Neural cell (in vitro differentiated cells): ENCODE measurements around the gene ANKIB1. TPM values are rescaled to one million over a fixed set of nuclear protein-coding genes. Genes with fewer than 3 reads are reported as not detected.

Experiments used
- H2AFZ ChIP-seq: fragments of 200-600, 300-800 bp; sonication (generic), shearing (Covaris generic); 2 replicates; pipeline ENCODE4 v1.6.0; 2014; ENCODE audit warnings: low read depth, mild to moderate bottlenecking, antibody characterized with exemption, low read length, moderate library complexity
- H3F3A ChIP-seq: fragments of 200-600 bp; shearing (Covaris generic); 2 replicates; pipeline ENCODE4 v1.6.1; 2016; ENCODE audit warnings: mild to moderate bottlenecking, moderate library complexity, mixed read lengths, antibody characterized with exemption, low read length; ENCODE audit not compliant: insufficient read depth, poor library complexity, severe bottlenecking
- H3K27ac ChIP-seq: fragments of 200-600, 300-800 bp; sonication (generic), shearing (Covaris generic); 2 replicates; pipeline ENCODE4 v1.5.1; 2014; ENCODE audit warnings: mild to moderate bottlenecking, low read length, moderate library complexity
- H3K27me3 ChIP-seq: fragments of 300-800, 200-600 bp; sonication (generic), shearing (Covaris generic); 2 replicates; pipeline ENCODE4 v1.6.0; 2014; ENCODE audit warnings: mild to moderate bottlenecking, low read depth, low read length, moderate library complexity; ENCODE audit not compliant: insufficient read depth
- H3K36me3 ChIP-seq: fragments of 300-800, 200-600 bp; sonication (generic), shearing (Covaris generic); 2 replicates; pipeline ENCODE4 v1.5.1; 2014; ENCODE audit warnings: mild to moderate bottlenecking, antibody characterized with exemption, low read length, moderate library complexity; ENCODE audit not compliant: insufficient read depth
- H3K4me2 ChIP-seq: fragments of 300-800, 200-600 bp; sonication (generic), shearing (Covaris generic); 2 replicates; pipeline ENCODE4 v1.6.0; 2014; ENCODE audit warnings: mild to moderate bottlenecking, low read length
- H3K4me3 ChIP-seq: fragments of 300-800, 200-600 bp; sonication (generic), shearing (Covaris generic); 2 replicates; pipeline ENCODE4 v1.5.1; 2014; ENCODE audit warnings: mild to moderate bottlenecking, low read length, moderate library complexity
- H3K79me2 ChIP-seq: fragments of 200-600 bp; shearing (Covaris generic); replicated peaks from 2 replicates; pipeline ENCODE4 v1.6.0; 2014; ENCODE audit warnings: mild to moderate bottlenecking, low read length, moderate library complexity; ENCODE audit not compliant: insufficient read depth
- H3K9ac ChIP-seq: fragments of 300-800, 200-600 bp; sonication (generic), shearing (Covaris generic); 2 replicates; pipeline ENCODE4 v1.6.1; 2016; ENCODE audit warnings: mild to moderate bottlenecking, low read length, mixed read lengths
- H3K9me2 ChIP-seq: fragments of 200-600 bp; shearing (Covaris generic); 2 replicates; pipeline ENCODE4 v1.6.1; 2016; ENCODE audit warnings: mild to moderate bottlenecking, low read length, mixed read lengths; ENCODE audit not compliant: insufficient read depth
- H3K9me3 ChIP-seq: fragments of 200-600, 300-800 bp; sonication (generic), shearing (Covaris generic); 2 replicates; pipeline ENCODE4 v1.6.1; 2016; ENCODE audit warnings: mild to moderate bottlenecking, mixed run types, low read length, moderate library complexity, mixed read lengths
- H4K20me1 ChIP-seq: fragments of 200-600 bp; shearing (Covaris generic); 2 replicates; pipeline ENCODE4 v1.6.1; 2016; ENCODE audit warnings: mild to moderate bottlenecking, mixed run types; ENCODE audit not compliant: insufficient read depth
- EP300 ChIP-seq: fragments of 450-650 bp; conservative IDR thresholded peaks from 2 replicates; pipeline ENCODE4 v1.6.1; 2014; ENCODE audit warnings: antibody characterized with exemption, mild to moderate bottlenecking, moderate library complexity; ENCODE audit not compliant: poor library complexity, severe bottlenecking
- EZH2 ChIP-seq: fragments of 200-600, 300-800 bp; shearing (Covaris generic), sonication (generic); IDR thresholded peaks from 2 replicates; pipeline ENCODE4 v1.6.1; 2014; ENCODE audit warnings: antibody characterized with exemption, low read length, borderline replicate concordance, mild to moderate bottlenecking; ENCODE audit not compliant: insufficient read depth, poor library complexity, severe bottlenecking
- MXI1 ChIP-seq: fragments of 450-650 bp; conservative IDR thresholded peaks from 2 replicates; pipeline ENCODE4 v1.6.1; 2014; ENCODE audit warnings: antibody characterized with exemption, mild to moderate bottlenecking; ENCODE audit not compliant: poor library complexity, severe bottlenecking
- POLR2AphosphoS5 ChIP-seq: IDR thresholded peaks from 2 replicates; pipeline ENCODE4 v1.6.1; 2012
- RAD21 ChIP-seq: fragments of 450-650 bp; conservative IDR thresholded peaks from 2 replicates; pipeline ENCODE4 v1.6.1; 2014; ENCODE audit warnings: antibody characterized with exemption, mild to moderate bottlenecking, moderate library complexity
- SMC3 ChIP-seq: fragments of 450-650 bp; conservative IDR thresholded peaks from 2 replicates; pipeline ENCODE4 v1.6.1; 2014; ENCODE audit warnings: antibody characterized with exemption, mild to moderate bottlenecking, moderate library complexity; ENCODE audit not compliant: poor library complexity
- TAF1 ChIP-seq: IDR thresholded peaks from 2 replicates; pipeline ENCODE4 v1.6.1; 2012; ENCODE audit warnings: low read depth
- polyA plus RNA-seq: library from polyadenylated mRNA; depleted of rRNA; stranded (reverse); fragments of >200 nt; gene quantifications from 2 replicates; pipeline ENCODE4 v1.2.3, GENCODE V29; 2014
- TF ChIP-seq, protein P1 (sequence below): fragments of 450-650 bp; IDR thresholded peaks from 2 replicates; pipeline ENCODE4 v1.5.1; 2014; ENCODE audit warnings: antibody characterized with exemption, mild to moderate bottlenecking, moderate library complexity; ENCODE audit not compliant: poor library complexity, severe bottlenecking
- TF ChIP-seq, protein P2 (sequence below): IDR thresholded peaks from 2 replicates; pipeline ENCODE4 v1.6.1; 2012; ENCODE audit warnings: borderline replicate concordance

The ANKIB1 gene
- polyA plus RNA-seq, 1 donor from 2014 or later = 83.0 TPM

- no peaks in the 10 kb centered on the region for H3K79me2 ChIP-seq
- H3K27me3 ChIP-seq = no peaks in the 10 kb centered on the region
- no peaks in the 10 kb centered on the region for H3K9me3 ChIP-seq
- no peaks in the 10 kb centered on the region for H4K20me1 ChIP-seq
- no peak overlapping the region for H3K4me2 ChIP-seq
- H3F3A ChIP-seq = no peaks in the 10 kb centered on the region
- H3K36me3 ChIP-seq = peaks cover 5% of the 10 kb centered on the region
- no peak for TF ChIP-seq SMC3
- no peak for TF ChIP-seq EZH2
- TF ChIP-seq, protein P1, sequence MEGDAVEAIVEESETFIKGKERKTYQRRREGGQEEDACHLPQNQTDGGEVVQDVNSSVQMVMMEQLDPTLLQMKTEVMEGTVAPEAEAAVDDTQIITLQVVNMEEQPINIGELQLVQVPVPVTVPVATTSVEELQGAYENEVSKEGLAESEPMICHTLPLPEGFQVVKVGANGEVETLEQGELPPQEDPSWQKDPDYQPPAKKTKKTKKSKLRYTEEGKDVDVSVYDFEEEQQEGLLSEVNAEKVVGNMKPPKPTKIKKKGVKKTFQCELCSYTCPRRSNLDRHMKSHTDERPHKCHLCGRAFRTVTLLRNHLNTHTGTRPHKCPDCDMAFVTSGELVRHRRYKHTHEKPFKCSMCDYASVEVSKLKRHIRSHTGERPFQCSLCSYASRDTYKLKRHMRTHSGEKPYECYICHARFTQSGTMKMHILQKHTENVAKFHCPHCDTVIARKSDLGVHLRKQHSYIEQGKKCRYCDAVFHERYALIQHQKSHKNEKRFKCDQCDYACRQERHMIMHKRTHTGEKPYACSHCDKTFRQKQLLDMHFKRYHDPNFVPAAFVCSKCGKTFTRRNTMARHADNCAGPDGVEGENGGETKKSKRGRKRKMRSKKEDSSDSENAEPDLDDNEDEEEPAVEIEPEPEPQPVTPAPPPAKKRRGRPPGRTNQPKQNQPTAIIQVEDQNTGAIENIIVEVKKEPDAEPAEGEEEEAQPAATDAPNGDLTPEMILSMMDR = no peak
- TF ChIP-seq RAD21 = no peak
- TF ChIP-seq TAF1 = no peak
- TF ChIP-seq, protein P2, sequence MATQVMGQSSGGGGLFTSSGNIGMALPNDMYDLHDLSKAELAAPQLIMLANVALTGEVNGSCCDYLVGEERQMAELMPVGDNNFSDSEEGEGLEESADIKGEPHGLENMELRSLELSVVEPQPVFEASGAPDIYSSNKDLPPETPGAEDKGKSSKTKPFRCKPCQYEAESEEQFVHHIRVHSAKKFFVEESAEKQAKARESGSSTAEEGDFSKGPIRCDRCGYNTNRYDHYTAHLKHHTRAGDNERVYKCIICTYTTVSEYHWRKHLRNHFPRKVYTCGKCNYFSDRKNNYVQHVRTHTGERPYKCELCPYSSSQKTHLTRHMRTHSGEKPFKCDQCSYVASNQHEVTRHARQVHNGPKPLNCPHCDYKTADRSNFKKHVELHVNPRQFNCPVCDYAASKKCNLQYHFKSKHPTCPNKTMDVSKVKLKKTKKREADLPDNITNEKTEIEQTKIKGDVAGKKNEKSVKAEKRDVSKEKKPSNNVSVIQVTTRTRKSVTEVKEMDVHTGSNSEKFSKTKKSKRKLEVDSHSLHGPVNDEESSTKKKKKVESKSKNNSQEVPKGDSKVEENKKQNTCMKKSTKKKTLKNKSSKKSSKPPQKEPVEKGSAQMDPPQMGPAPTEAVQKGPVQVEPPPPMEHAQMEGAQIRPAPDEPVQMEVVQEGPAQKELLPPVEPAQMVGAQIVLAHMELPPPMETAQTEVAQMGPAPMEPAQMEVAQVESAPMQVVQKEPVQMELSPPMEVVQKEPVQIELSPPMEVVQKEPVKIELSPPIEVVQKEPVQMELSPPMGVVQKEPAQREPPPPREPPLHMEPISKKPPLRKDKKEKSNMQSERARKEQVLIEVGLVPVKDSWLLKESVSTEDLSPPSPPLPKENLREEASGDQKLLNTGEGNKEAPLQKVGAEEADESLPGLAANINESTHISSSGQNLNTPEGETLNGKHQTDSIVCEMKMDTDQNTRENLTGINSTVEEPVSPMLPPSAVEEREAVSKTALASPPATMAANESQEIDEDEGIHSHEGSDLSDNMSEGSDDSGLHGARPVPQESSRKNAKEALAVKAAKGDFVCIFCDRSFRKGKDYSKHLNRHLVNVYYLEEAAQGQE = no peak
- no peak for TF ChIP-seq MXI1
- no peak for TF ChIP-seq POLR2AphosphoS5
- no peak for TF ChIP-seq EP300
- H3K4me3 ChIP-seq = no peak overlapping the region
- no peaks in the 10 kb centered on the region for H3K9me2 ChIP-seq
- no peak overlapping the region for H2AFZ ChIP-seq
- no peak overlapping the region for H3K9ac ChIP-seq
- no peak overlapping the region for H3K27ac ChIP-seq
These were observed 91.0 kb downstream of the ANKIB1 start for GRCh38 chr7:92336662-92337340.

DNA sequence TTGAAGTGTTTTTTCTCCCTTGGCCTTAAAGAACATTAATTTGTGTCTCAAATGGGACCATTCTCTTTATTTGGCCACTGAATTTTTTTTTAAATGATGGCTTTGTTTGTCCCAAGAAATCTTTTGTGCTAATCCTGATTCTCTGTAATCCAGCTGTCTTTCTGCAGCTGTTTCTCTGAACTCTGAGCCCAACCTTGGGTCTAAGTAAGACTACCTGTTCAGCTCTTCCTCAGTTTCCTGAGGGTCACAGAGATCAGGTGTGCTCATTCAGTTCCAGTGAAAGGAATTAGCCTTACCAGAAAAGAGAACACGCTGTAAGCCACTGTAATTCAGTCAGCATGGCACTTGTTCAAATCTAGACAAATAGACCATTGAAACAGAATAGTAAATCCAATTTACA, 94.2 kb downstream of the ANKIB1 start:
- H3K36me3 ChIP-seq = no peaks in the 10 kb centered on the region
- H3K4me2 ChIP-seq = no peak overlapping the region
- peaks cover 2% of the 10 kb centered on the region for H4K20me1 ChIP-seq
- no peaks in the 10 kb centered on the region for H3K79me2 ChIP-seq
- H3K27me3 ChIP-seq = no peaks in the 10 kb centered on the region
- H3K27ac ChIP-seq = no peak overlapping the region
- TF ChIP-seq, protein P2 = no peak
- TF ChIP-seq EP300 (no peak), POLR2AphosphoS5 (no peak), EZH2 (no peak), SMC3 (no peak), MXI1 (no peak)
- TF ChIP-seq, protein P1 = no peak
- no peaks in the 10 kb centered on the region for H3K9me3 ChIP-seq
- H3K9me2 ChIP-seq = no peaks in the 10 kb centered on the region
- no peak overlapping the region for H3K9ac ChIP-seq
- no peak overlapping the region for H2AFZ ChIP-seq
- no peaks in the 10 kb centered on the region for H3F3A ChIP-seq
- H3K4me3 ChIP-seq = no peak overlapping the region
